HEK293 (cell line): ENCODE measurements around the gene CORO1C.
A peak's percentile ranks its signal among the peaks of the same experiment; 100 is the strongest.

Experiments
- CTCF ChIA-PET: fragments of 350-600 bp; formaldehyde crosslinking; extraction: SDS; loops from one replicate; lab custom pipeline; 2021; ENCODE audit warnings: antibody characterized with exemption; lab: Yijun Ruan, JAX
- POLR2A ChIA-PET: fragments of 300-600 bp; formaldehyde crosslinking; extraction: SDS; loops from one replicate; lab custom pipeline; 2020; ENCODE audit warnings: antibody characterized with exemption, inconsistent platforms; lab: Yijun Ruan, JAX
- H3K27ac ChIP-seq: fragments of 200-500 bp; sonication (Bioruptor generic); 2 replicates; pipeline ENCODE4 v1.5.1; 2014; ENCODE audit warnings: low read depth, low read length, control low read depth, inconsistent platforms; ENCODE audit errors: extremely low read depth
- H3K36me3 ChIP-seq, 2 experiments: fragments of 200-500 bp in 1 of 2; sonication (Bioruptor generic) in 1 of 2; 1 replicate in 1 of 2; 2 replicates in 1 of 2; pipeline ENCODE4 v1.5.1; 2014 to 2017; ENCODE audit warnings: inconsistent platforms in 2 of 2, low read length in 2 of 2; ENCODE audit not compliant: control insufficient read depth in 2 of 2, insufficient read depth in 1 of 2
- H3K4me1 ChIP-seq: fragments of 200-500 bp; sonication (Bioruptor generic); 2 replicates; pipeline ENCODE4 v1.5.1; 2014; ENCODE audit warnings: mild to moderate bottlenecking, low read length, inconsistent platforms; ENCODE audit not compliant: control insufficient read depth, insufficient read depth
- H3K4me3 ChIP-seq: 2 replicates; pipeline ENCODE4 v1.5.1; 2011; ENCODE audit warnings: low read depth, mild to moderate bottlenecking, control low read depth, low read length, moderate library complexity
- H3K9me3 ChIP-seq: fragments of 200-500 bp; sonication (Bioruptor generic); 2 replicates; pipeline ENCODE4 v1.5.1; 2014; ENCODE audit warnings: low read depth, low read length, inconsistent platforms; ENCODE audit not compliant: control insufficient read depth, insufficient read depth
- BCL6B ChIP-seq: fragments of 450-650 bp; formaldehyde crosslinking; IDR thresholded peaks from 2 replicates; pipeline ENCODE4 v1.5.1; 2017; ENCODE audit warnings: missing biosample characterization, missing genetic modification characterization
- PRDM10 ChIP-seq: fragments of 450-650 bp; formaldehyde crosslinking; IDR thresholded peaks from 2 replicates; pipeline ENCODE4 v1.5.1; 2016; ENCODE audit warnings: missing biosample characterization, missing genetic modification characterization
- PRDM4 ChIP-seq: fragments of 450-650 bp; formaldehyde crosslinking; IDR thresholded peaks from 2 replicates; pipeline ENCODE4 v1.5.1; 2017; ENCODE audit warnings: missing biosample characterization, missing genetic modification characterization
- SCRT2 ChIP-seq: fragments of 450-650 bp; formaldehyde crosslinking; IDR thresholded peaks from 2 replicates; pipeline ENCODE4 v1.5.1; 2016; ENCODE audit warnings: missing biosample characterization, missing genetic modification characterization
- ZBTB26 ChIP-seq: fragments of 450-650 bp; formaldehyde crosslinking; optimal IDR thresholded peaks from 2 replicates; pipeline ENCODE3; 2016; ENCODE audit warnings: missing biosample characterization, mild to moderate bottlenecking, missing genetic modification characterization
- ZIC2 ChIP-seq: fragments of 450-650 bp; formaldehyde crosslinking; IDR thresholded peaks from 2 replicates; pipeline ENCODE4 v1.5.1; 2016; ENCODE audit warnings: missing biosample characterization, missing genetic modification characterization
- ZNF175 ChIP-seq: fragments of 450-650 bp; formaldehyde crosslinking; IDR thresholded peaks from 2 replicates; pipeline ENCODE4 v1.5.1; 2016; ENCODE audit warnings: missing biosample characterization, missing genetic modification characterization
- ZNF274 ChIP-seq, 2 experiments: fragments of 200-500 bp in 1 of 2; fragments of 450-650 bp in 1 of 2; sonication (Bioruptor generic) in 1 of 2; formaldehyde crosslinking in 1 of 2; IDR thresholded peaks; 2 replicates each; pipeline versions ENCODE4 v1.5.1 to v1.6.1; 2014 to 2016; ENCODE audit warnings: borderline replicate concordance in 1 of 2, inconsistent platforms in 1 of 2, low read length in 1 of 2, missing biosample characterization in 1 of 2, missing genetic modification characterization in 1 of 2
- ZNF292 ChIP-seq: fragments of 450-650 bp; formaldehyde crosslinking; IDR thresholded peaks from 2 replicates; pipeline ENCODE4 v1.5.1; 2016; ENCODE audit warnings: low read depth, missing biosample characterization, missing genetic modification characterization, borderline replicate concordance
- ZNF311 ChIP-seq: fragments of 450-650 bp; formaldehyde crosslinking; IDR thresholded peaks from 2 replicates; pipeline ENCODE4 v1.5.1; 2017; ENCODE audit warnings: missing biosample characterization, missing genetic modification characterization, borderline replicate concordance
- ZNF521 ChIP-seq: fragments of 450-650 bp; formaldehyde crosslinking; IDR thresholded peaks from 2 replicates; pipeline ENCODE4 v1.5.1; 2017; ENCODE audit warnings: missing biosample characterization, mild to moderate bottlenecking, missing genetic modification characterization
- ZNF558 ChIP-seq: fragments of 450-650 bp; formaldehyde crosslinking; IDR thresholded peaks from 2 replicates; pipeline ENCODE4 v1.5.1; 2016; ENCODE audit warnings: missing biosample characterization, missing genetic modification characterization
- ZNF623 ChIP-seq: fragments of 450-650 bp; formaldehyde crosslinking; IDR thresholded peaks from 2 replicates; pipeline ENCODE4 v1.5.1; 2016; ENCODE audit warnings: missing biosample characterization, missing genetic modification characterization
- ZNF677 ChIP-seq: fragments of 450-650 bp; IDR thresholded peaks from 2 replicates; pipeline ENCODE4 v1.5.0; 2018; ENCODE audit warnings: missing biosample characterization, mild to moderate bottlenecking, missing genetic modification characterization, moderate library complexity

Gene CORO1C

GRCh38 chr12:108653082-108653516 is 78.2 kb downstream of the CORO1C start (continued):
- TF ChIP-seq PRDM10 (tag by site-specific recombination) (no peak), ZNF311 (no peak), PRDM4 (tag by site-specific recombination) (no peak), ZNF677 (peak; percentile 21; the same call in 1 of the 2 replicates), ZNF521 (tag by site-specific recombination) (no peak), SCRT2 (tag by site-specific recombination) (peak; percentile 65), ZBTB26 (no peak), ZIC2 (tag by site-specific recombination) (no peak), BCL6B (peak; percentile 88)
- TF ChIP-seq, all 188 proteins: peak for 8

GRCh38 chr12:108650083-108650482 is 81.2 kb downstream of the CORO1C start:
- TF ChIP-seq ZNF292 (tag by site-specific recombination) (no peak), BCL6B (no peak), ZNF274 (IDR thresholded peaks at IDR 0.05; ENCODE audit: low read length) (no peak), ZNF274 (tag by site-specific recombination; IDR thresholded peaks at IDR 0.05; ENCODE audit: borderline replicate concordance) (no peak), ZNF623 (tag by site-specific recombination) (no peak), ZNF558 (tag by site-specific recombination) (no peak), ZNF175 (no peak)
- H3K27ac ChIP-seq: no peak overlapping the region
- peaks cover 9% of the 10 kb centered on the region for H3K4me1 ChIP-seq
- H3K9me3 ChIP-seq: no peaks in the 10 kb centered on the region
- peaks cover 15 to 79% of the 10 kb centered on the region in 2 experiments for H3K36me3 ChIP-seq
- POLR2A ChIA-PET: no interaction called here
- H3K4me3 ChIP-seq: no peak overlapping the region
- CTCF ChIA-PET: interaction anchor here (1.0 to 2.4 kb wide), 5 partner anchors 12 to 154 kb away, joined by 3 to 13 read pairs (median 4); no protein-coding TSS in a partner anchor
